Stimulated activated CD4-positive, alpha-beta T cell treated with anti-CD3 and anti-CD28 coated beads, Interleukin-1b, Interleukin-23, amount 100 ng/mL, for 24 hours (primary cell): Measurements from ENCODE around the gene KLHDC10.
"Not testable (repeated sequence)": the region's sequence is repeated elsewhere in the genome, so short reads cannot be mapped to it uniquely, and the experiment has no call there.

Experiments used
- DNase-seq, 4 experiments: peaks; one replicate each; pipeline ENCODE4 v3.0.0-alpha.2; 2020; ENCODE audit warnings: low read depth in 4 of 4, low spot score in 1 of 4

The KLHDC10 gene

GRCh38 chr7:130079846-130080394 lies 9.6 kb downstream of the KLHDC10 start:
- no peak for DNase-seq

- not testable (repeated sequence) for DNase-seq
Measured at GRCh38 chr7:130083497-130083896, 13.2 kb downstream of the KLHDC10 start.

- no peak for DNase-seq
Measured at GRCh38 chr7:130084037-130084875, 13.9 kb downstream of the KLHDC10 start.

GRCh38 chr7:130085235-130085634 lies 14.9 kb downstream of the KLHDC10 start:
- not testable (repeated sequence) for DNase-seq

GRCh38 chr7:130086938-130087337 lies 16.6 kb downstream of the KLHDC10 start:
- DNase-seq: no peak

- DNase-seq: no peak
Measured at GRCh38 chr7:130087364-130087763, 17.0 kb downstream of the KLHDC10 start.

- no peak for DNase-seq
Measured at GRCh38 chr7:130090745-130091532, 20.6 kb downstream of the KLHDC10 start.

GRCh38 chr7:130091999-130092398 lies 21.7 kb downstream of the KLHDC10 start:
- no peak for DNase-seq

- no peak for DNase-seq
Measured at GRCh38 chr7:130092598-130092997, 22.3 kb downstream of the KLHDC10 start.

DNA sequence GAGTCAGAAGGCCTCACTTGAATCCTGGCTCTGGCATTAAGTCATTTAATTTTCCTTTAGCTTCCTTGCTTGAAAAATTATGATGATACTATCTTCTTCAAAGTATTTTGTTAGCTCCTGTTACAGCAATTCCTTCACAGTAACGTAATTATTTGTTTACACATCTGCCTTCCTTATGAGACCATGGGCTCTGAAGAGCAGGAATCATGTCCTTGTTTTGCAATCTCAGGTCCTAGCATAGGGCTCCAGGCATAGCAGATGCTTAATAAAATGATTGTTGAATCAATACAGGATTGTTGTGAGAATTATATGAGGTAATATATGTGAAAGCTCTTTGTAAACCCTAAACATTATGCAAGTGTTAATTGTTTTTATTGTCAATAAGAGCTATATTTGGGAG lies 25.5 kb downstream of the KLHDC10 start:
- no peak for DNase-seq

- DNase-seq: no peak
Measured at GRCh38 chr7:130096243-130096827, 26.0 kb downstream of the KLHDC10 start.

DNA sequence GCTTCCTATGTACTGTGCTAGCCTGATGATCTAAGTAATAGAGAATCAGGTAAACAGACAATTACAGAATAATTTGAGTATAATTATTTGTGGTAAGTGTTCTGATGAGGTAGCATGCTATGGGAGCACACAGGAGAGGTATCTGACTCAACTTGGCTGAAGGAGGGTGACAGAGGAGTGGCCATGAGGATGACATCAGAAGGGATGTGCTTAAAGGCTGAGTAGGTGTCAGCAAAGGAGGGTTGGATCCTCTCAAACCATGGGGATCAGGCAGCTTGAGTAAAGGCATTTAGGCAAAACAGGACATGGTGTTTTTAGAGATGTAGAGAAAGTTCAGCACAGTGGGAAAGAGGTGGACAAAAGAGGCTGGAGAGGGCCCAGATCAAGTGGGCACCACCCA lies 29.0 kb downstream of the KLHDC10 start:
- DNase-seq: no peak

- DNase-seq: no peak
Measured at GRCh38 chr7:130102588-130102987, 32.3 kb downstream of the KLHDC10 start.

- DNase-seq: no peak
Measured at GRCh38 chr7:130107949-130108674, 37.8 kb downstream of the KLHDC10 start.

DNA sequence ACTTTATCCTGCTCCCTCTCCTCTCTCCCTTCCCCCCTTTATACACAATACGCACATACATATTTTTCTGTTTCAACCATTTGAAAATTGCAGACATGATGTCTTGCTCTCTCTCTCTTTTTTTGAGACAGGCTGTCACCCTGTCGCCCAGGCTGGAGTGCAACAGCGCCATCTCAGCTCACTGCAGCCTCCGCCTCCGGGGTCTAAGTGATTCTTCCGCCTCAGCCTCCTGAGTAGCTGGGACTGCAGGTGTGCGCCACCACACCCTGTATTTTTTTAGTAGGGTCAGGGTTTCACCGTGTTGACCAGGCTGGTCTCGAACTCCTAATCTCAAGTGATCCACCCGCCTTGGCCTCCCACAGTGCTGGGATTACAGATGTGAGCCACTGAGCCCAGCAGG lies 38.5 kb downstream of the KLHDC10 start:
- no peak for DNase-seq

GRCh38 chr7:130112093-130112492 lies 41.8 kb downstream of the KLHDC10 start:
- DNase-seq: no peak

DNA sequence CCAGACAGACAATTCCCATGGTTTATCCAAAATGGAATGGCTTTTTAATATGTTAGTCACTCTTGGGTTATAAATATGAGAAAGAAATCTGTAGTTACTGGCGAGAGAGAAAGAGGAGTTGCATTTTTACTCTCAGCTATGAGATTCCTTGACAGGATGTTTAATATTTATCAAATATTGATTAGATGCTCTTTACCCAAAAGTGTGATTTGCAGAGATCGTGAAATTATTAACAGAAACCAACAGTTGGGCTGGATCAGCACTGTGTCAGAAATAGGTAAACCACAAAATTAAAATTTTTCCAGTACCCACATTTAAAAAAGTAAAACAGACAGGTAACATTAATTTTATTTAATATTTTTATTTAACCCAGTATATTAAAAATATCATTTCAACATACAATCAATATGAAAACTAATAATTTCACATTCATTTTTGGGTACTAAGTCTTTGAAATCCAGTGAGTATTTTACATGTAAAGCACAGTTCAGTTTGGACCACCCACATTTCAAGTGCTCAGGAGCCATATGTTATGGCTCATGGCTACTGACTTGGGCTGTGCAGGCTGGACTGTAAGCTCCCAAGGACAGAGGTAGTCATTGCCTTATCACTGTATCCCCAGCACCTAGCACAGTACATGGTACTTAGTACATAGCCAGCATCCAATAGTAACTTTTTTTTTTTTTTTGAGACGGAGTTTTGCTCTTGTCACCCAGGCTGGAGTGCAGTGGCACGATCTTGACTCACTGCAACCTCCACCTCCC lies 42.5 kb downstream of the KLHDC10 start:
- no peak for DNase-seq

GRCh38 chr7:130113426-130113805 lies 43.1 kb downstream of the KLHDC10 start:
- DNase-seq: not testable (repeated sequence)

GRCh38 chr7:130113887-130114286 lies 43.6 kb downstream of the KLHDC10 start:
- no peak for DNase-seq

- DNase-seq: no peak
Measured at GRCh38 chr7:130114374-130114773, 44.0 kb downstream of the KLHDC10 start.
